GM18526 (cell line): ENCODE measurements around the gene DNAJC3.

Experiments used
- POLR2A ChIP-seq: IDR thresholded peaks from 3 replicates; pipeline ENCODE4 v1.6.1; 2011; ENCODE audit not compliant: insufficient read length; ENCODE audit errors: extremely low read depth

Gene DNAJC3

GRCh38 chr13:95743192-95743591, 66.3 kb downstream of the DNAJC3 start:
- no peak for TF ChIP-seq POLR2A

- TF ChIP-seq POLR2A, result no peak
Observed at GRCh38 chr13:95745289-95745688, 68.3 kb downstream of the DNAJC3 start.

GRCh38 chr13:95745752-95746151, 68.8 kb downstream of the DNAJC3 start:
- no peak for TF ChIP-seq POLR2A

- no peak for TF ChIP-seq POLR2A
Observed at GRCh38 chr13:95749545-95749944, 72.6 kb downstream of the DNAJC3 start.

GRCh38 chr13:95752677-95753076, 75.7 kb downstream of the DNAJC3 start:
- TF ChIP-seq POLR2A, result no peak

- no peak for TF ChIP-seq POLR2A
Observed at GRCh38 chr13:95754069-95754468, 77.1 kb downstream of the DNAJC3 start.

- TF ChIP-seq POLR2A, result no peak
Observed at GRCh38 chr13:95756072-95756471, 79.1 kb downstream of the DNAJC3 start.

- TF ChIP-seq POLR2A, result no peak
Observed at GRCh38 chr13:95763601-95764000, 86.7 kb downstream of the DNAJC3 start.

- no peak for TF ChIP-seq POLR2A
Observed at GRCh38 chr13:95771905-95772304, 95.0 kb downstream of the DNAJC3 start.

- TF ChIP-seq POLR2A, result no peak
Observed at GRCh38 chr13:95779522-95779921, 102.6 kb downstream of the DNAJC3 start.

GRCh38 chr13:95781016-95781415, 104.1 kb downstream of the DNAJC3 start:
- TF ChIP-seq POLR2A, result no peak

GRCh38 chr13:95783747-95784146, 106.8 kb downstream of the DNAJC3 start:
- no peak for TF ChIP-seq POLR2A

- TF ChIP-seq POLR2A, result no peak
Observed at GRCh38 chr13:95784161-95784899, 107.4 kb downstream of the DNAJC3 start.

- TF ChIP-seq POLR2A, result no peak
Observed at GRCh38 chr13:95784900-95785290, 108.0 kb downstream of the DNAJC3 start.

GRCh38 chr13:95787356-95788099, 110.6 kb downstream of the DNAJC3 start:
- no peak for TF ChIP-seq POLR2A

- TF ChIP-seq POLR2A, result no peak
Observed at GRCh38 chr13:95788100-95788463, 111.1 kb downstream of the DNAJC3 start.
